Right ventricle myocardium superior (tissue), 1 donor: Measurements from ENCODE around the gene SIRT7. TPM values are rescaled to one million over a fixed set of nuclear protein-coding genes. Genes with fewer than 3 reads are reported as not detected.
"Not testable (repeated sequence)": the region's sequence is repeated elsewhere in the genome, so short reads cannot be mapped to it uniquely, and the experiment has no call there.

Experiments
- ATAC-seq: fragments of 200-7000 bp; cut with Tn5 transposase; one replicate; pipeline ENCODE4 v1.9.1; 2020; ENCODE audit warnings: mild to moderate bottlenecking; ENCODE audit not compliant: poor library complexity
- DNase-seq: peaks from one replicate; pipeline ENCODE4 v3.0.0-alpha.2; 2020
- intact Hi-C: fragments of 100-400 bp; cut with DNase I; formaldehyde crosslinking; loops from one replicate; pipeline ENCODE4 v1.11.2; 2022
- total RNA-seq: library from RNA; stranded (reverse); fragmentation: NEBNext Ultra II Directional; extraction: Animal tissue kit (Norgen Biotek cat#: 25700); gene quantifications from one replicate; pipeline ENCODE4 v1.2.1, GENCODE V29; 2021
- donor health status: DM: no; HTN: yes; CAD: no; lungs with severe emphysema.

SIRT7 gene
- total RNA-seq, 1 donor from 2014 or later: 6.1 TPM

GRCh38 chr17:81925860-81926450, 8.0 kb upstream of the SIRT7 start:
- DNase-seq (no peak), ATAC-seq (no peak)
- intact Hi-C loops: no loop called here

GRCh38 chr17:81924557-81925532, 6.9 kb upstream of the SIRT7 start:
- intact Hi-C loops: no loop called here
- ATAC-seq (no peak), DNase-seq (no peak)

GRCh38 chr17:81923302-81924260, 5.6 kb upstream of the SIRT7 start:
- intact Hi-C loops: no loop called here
- peak; percentile 89 for DNase-seq
- peak; percentile 41 for ATAC-seq

- ATAC-seq (no peak), DNase-seq (no peak)
- intact Hi-C loops: no loop called here
These were observed 4.8 kb upstream of the SIRT7 start for GRCh38 chr17:81922566-81923301.

GRCh38 chr17:81921996-81922565, 4.1 kb upstream of the SIRT7 start:
- intact Hi-C loops: no loop called here
- DNase-seq (no peak), ATAC-seq (no peak)

- no peak for DNase-seq
- intact Hi-C loops: no loop called here
- ATAC-seq: no peak
These were observed 3.5 kb upstream of the SIRT7 start for GRCh38 chr17:81921537-81921862.

- DNase-seq: no peak
- intact Hi-C loops: no loop called here
- no peak for ATAC-seq
These were observed 2.9 kb upstream of the SIRT7 start for GRCh38 chr17:81920612-81921536.

GRCh38 chr17:81918832-81919545, 1.0 kb upstream of the SIRT7 start:
- intact Hi-C loops: no loop called here
- ATAC-seq (no peak), DNase-seq (no peak)

- peak; percentile 9 for ATAC-seq
- intact Hi-C loops, DNase-seq: not testable (repeated sequence)
These were observed 325 bp upstream of the SIRT7 start for GRCh38 chr17:81918333-81918669.

- intact Hi-C loops: no loop called here
- DNase-seq (no peak), ATAC-seq (no peak)
These were observed 1.6 kb downstream of the SIRT7 start for GRCh38 chr17:81916234-81917001.

- no peak for ATAC-seq
- intact Hi-C loops: no loop called here
These were observed 2.6 kb downstream of the SIRT7 start for GRCh38 chr17:81915331-81915730.

GRCh38 chr17:81914103-81914850, 3.7 kb downstream of the SIRT7 start:
- ATAC-seq (no peak), DNase-seq (no peak)
- intact Hi-C loops: no loop called here

More at GRCh38 chr17:81915331-81915730, 2.6 kb downstream of the SIRT7 start:
- DNase-seq: no peak

GRCh38 chr17:81913394-81914102, 4.4 kb downstream of the SIRT7 start:
- ATAC-seq: no peak
- intact Hi-C loops: no loop called here

GRCh38 chr17:81912441-81913309, 5.3 kb downstream of the SIRT7 start:
- no peak for ATAC-seq
- DNase-seq: no peak
- intact Hi-C loops: no loop called here

More at GRCh38 chr17:81913394-81914102, 4.4 kb downstream of the SIRT7 start:
- DNase-seq: no peak
